Suprapubic skin (tissue), 4 donors: Measurements from ENCODE around the gene SPEG. TPM values are rescaled to one million over a fixed set of nuclear protein-coding genes. Genes with fewer than 3 reads are reported as not detected.

Experiments used
- DNase-seq, 2 donors: peaks; one replicate each; pipeline ENCODE4 v3.0.0-alpha.2; 2019; ENCODE audit warnings: low spot score in 2 of 2
- H3K27ac ChIP-seq: fragments of 200-600 bp; sonication (generic); one replicate; pipeline ENCODE4 v1.5.1; 2019
- H3K27me3 ChIP-seq: fragments of 200-600 bp; sonication (generic); one replicate; pipeline ENCODE4 v1.5.1; 2019
- H3K36me3 ChIP-seq: fragments of 200-600 bp; sonication (generic); one replicate; pipeline ENCODE4 v1.5.1; 2019
- H3K4me1 ChIP-seq: fragments of 200-600 bp; sonication (generic); one replicate; pipeline ENCODE4 v1.5.1; 2019
- H3K4me3 ChIP-seq: fragments of 200-600 bp; sonication (generic); one replicate; pipeline ENCODE4 v1.5.1; 2019; ENCODE audit warnings: mild to moderate bottlenecking
- H3K9me3 ChIP-seq: fragments of 200-600 bp; sonication (generic); one replicate; pipeline ENCODE4 v1.5.1; 2019
- CTCF ChIP-seq, 2 donors: fragments of 200-600 bp in 1 of 2; fragments of 450-650 bp in 1 of 2; sonication (generic) in 1 of 2; IDR thresholded peaks; one replicate each; pipeline ENCODE4 v1.5.1; 2016 to 2019; ENCODE audit warnings: antibody characterized with exemption in 2 of 2, mild to moderate bottlenecking in 1 of 2, moderate library complexity in 1 of 2
- EP300 ChIP-seq: sonication (generic); formaldehyde crosslinking; IDR thresholded peaks from one replicate; pipeline ENCODE4 v1.6.1; 2017; ENCODE audit warnings: antibody characterized with exemption
- POLR2A ChIP-seq, 2 donors: fragments of 450-650 bp; IDR thresholded peaks; one replicate each; pipeline ENCODE4 v1.6.1; 2017; ENCODE audit warnings: antibody characterized with exemption in 2 of 2, mild to moderate bottlenecking in 2 of 2, moderate library complexity in 2 of 2
- POLR2AphosphoS5 ChIP-seq, 3 donors: sonication (generic); formaldehyde crosslinking; IDR thresholded peaks; one replicate each; pipeline ENCODE4 v1.6.1; 2017; ENCODE audit warnings: antibody characterized with exemption in 3 of 3
- WGBS: methylation state at CpG from one replicate; pipeline ENCODE4 v1.1.5; 2018; 5-methylcytosine and 5-hydroxymethylcytosine counted together
- total RNA-seq, 4 donors: library from RNA; depleted of rRNA; stranded (reverse); fragments of >200 nt; gene quantifications; one replicate each; pipeline ENCODE4 v1.1.0, GENCODE V29; 2016

The SPEG gene
- total RNA-seq, 4 donors from 2014 or later = 6.5 to 17.2 (median 6.7) TPM

DNA sequence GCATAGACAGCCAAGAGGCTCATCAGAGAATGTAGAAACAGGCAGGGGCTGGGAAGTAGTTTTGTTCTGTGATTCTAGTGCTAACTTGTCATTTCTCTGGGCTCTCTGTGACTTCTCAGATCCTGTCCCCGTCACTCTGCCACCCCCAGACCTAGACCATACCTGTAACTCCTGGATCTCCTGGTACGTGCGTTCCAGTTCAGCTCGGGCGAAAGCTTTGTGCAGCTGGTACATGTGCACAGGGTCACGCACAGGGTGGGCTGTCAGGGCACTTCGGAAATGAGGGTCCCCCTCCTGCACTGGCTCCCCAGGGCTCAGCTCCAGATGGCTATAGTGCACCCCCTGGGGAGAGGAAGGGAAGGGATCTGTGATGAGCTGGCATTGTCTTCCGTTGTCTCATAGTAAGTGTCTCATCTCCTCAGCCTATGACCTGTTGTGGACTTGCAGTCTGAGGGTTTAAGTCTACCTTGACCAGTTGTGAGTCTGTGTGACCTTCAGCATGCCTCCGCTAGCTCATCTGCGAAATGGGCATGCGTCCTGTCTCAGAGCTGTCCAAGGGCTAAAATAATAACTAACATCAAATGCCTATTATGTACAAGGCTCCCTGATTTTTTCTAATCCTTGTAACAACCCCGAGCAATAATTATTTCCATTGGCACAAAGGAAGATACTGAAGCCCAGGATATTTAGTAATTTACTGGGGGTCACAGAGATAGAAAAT lies 106.3 kb downstream of the SPEG start:
- 93% methylated on average over 10 of the region's 12 CpGs for WGBS
- peaks cover 24% of the 10 kb centered on the region for H3K36me3 ChIP-seq
- no peak for DNase-seq
- peaks cover 35% of the 10 kb centered on the region for H3K4me1 ChIP-seq
- H3K27me3 ChIP-seq = no peaks in the 10 kb centered on the region
- no peak for TF ChIP-seq POLR2A (IDR thresholded peaks at IDR 0.05)
- TF ChIP-seq EP300 = no peak
- TF ChIP-seq POLR2AphosphoS5 (IDR thresholded peaks at IDR 0.05) = no peak
- TF ChIP-seq CTCF (IDR thresholded peaks at IDR 0.05) = no peak
- H3K4me3 ChIP-seq = no peak overlapping the region
- no peaks in the 10 kb centered on the region for H3K9me3 ChIP-seq
- no peak overlapping the region for H3K27ac ChIP-seq

- Histone ChIP-seq H3K27ac (no peak overlapping the region), H3K36me3 (peaks cover 24% of the 10 kb centered on the region), H3K4me3 (peak overlapping the region; percentile 42), H3K27me3 (no peaks in the 10 kb centered on the region), H3K4me1 (peaks cover 35% of the 10 kb centered on the region), H3K9me3 (no peaks in the 10 kb centered on the region)
- TF ChIP-seq POLR2AphosphoS5 (IDR thresholded peaks at IDR 0.05) (peak in 1 of 3 donors; percentile 20), CTCF (IDR thresholded peaks at IDR 0.05) (peak; percentile 87 to 93), EP300 (no peak), POLR2A (IDR thresholded peaks at IDR 0.05) (no peak)
- DNase-seq = peak in 1 of 2 donors; percentile 83
- 8% methylated on average over 10 of the region's 48 CpGs for WGBS
Observed at GRCh38 chr2:219541611-219542180, 107.1 kb downstream of the SPEG start.

GRCh38 chr2:219542931-219543595 lies 108.4 kb downstream of the SPEG start:
- TF ChIP-seq EP300 (no peak), CTCF (IDR thresholded peaks at IDR 0.05) (no peak), POLR2AphosphoS5 (IDR thresholded peaks at IDR 0.05) (no peak), POLR2A (IDR thresholded peaks at IDR 0.05) (no peak)

GRCh38 chr2:219543596-219544358 lies 109.1 kb downstream of the SPEG start, which contains the start of the genes CHPF and TMEM198:
CHPF (minus strand) TSS chr2:219543809; CDS start chr2:219543538, 271 bp downstream.
TMEM198 (plus strand) TSS chr2:219544028; CDS start chr2:219544728, 700 bp downstream.
- H3K27ac ChIP-seq = peak within 1 kb of the TSS; percentile 81
- peak within 1 kb of the TSS; percentile 59 for H3K4me3 ChIP-seq
- peaks cover 23% of the 10 kb centered on the region for H3K36me3 ChIP-seq
- H3K27me3 ChIP-seq = no peaks in the 10 kb centered on the region
- DNase-seq = peak; percentile 98 to 99
- TF ChIP-seq POLR2A (IDR thresholded peaks at IDR 0.05) (no peak), EP300 (no peak), POLR2AphosphoS5 (IDR thresholded peaks at IDR 0.05) (peak in 1 of 3 donors; percentile 13), CTCF (IDR thresholded peaks at IDR 0.05) (no peak)
- WGBS = under 1% methylated on average over 15 of the region's 75 CpGs
- H3K4me1 ChIP-seq = peaks cover 26% of the 10 kb centered on the region
- H3K9me3 ChIP-seq = no peaks in the 10 kb centered on the region

More at GRCh38 chr2:219542931-219543595, 108.4 kb downstream of the SPEG start:
- H3K27ac ChIP-seq = peak overlapping the region; percentile 81
- H3K9me3 ChIP-seq = no peaks in the 10 kb centered on the region
- H3K27me3 ChIP-seq = no peaks in the 10 kb centered on the region
- DNase-seq = no peak
- 1% methylated on average over 44 of the region's 66 CpGs for WGBS
- peaks cover 24% of the 10 kb centered on the region for H3K36me3 ChIP-seq
- H3K4me1 ChIP-seq = peaks cover 26% of the 10 kb centered on the region
- peak overlapping the region; percentile 59 for H3K4me3 ChIP-seq
